ENCODE data around the gene KIT.

The KIT gene

GRCh38 chr4:54651050-54651449, 6.7 kb upstream of the KIT start:
- Histone ChIP-seq H3K27ac (ENCODE audit: low read depth, low read length) (no peak overlapping the region), H3K4me3 (ENCODE audit: insufficient read depth, low read length, poor library complexity, severe bottlenecking) (no peak overlapping the region), H3F3A (ENCODE audit: insufficient read depth) (no peaks in the 10 kb centered on the region), H4K20me1 (ENCODE audit: low read depth, low read length) (no peaks in the 10 kb centered on the region), H3K36me3 (ENCODE audit: low read length) (no peaks in the 10 kb centered on the region), H3K4me2 (ENCODE audit: low read depth, low read length, poor library complexity, severe bottlenecking) (no peak overlapping the region), H3K9me3 (ENCODE audit: insufficient read depth, low read length) (no peaks in the 10 kb centered on the region), H2AFZ (ENCODE audit: low read depth, low read length, severe bottlenecking) (no peak overlapping the region), H3K9me2 (replicated peaks; ENCODE audit: insufficient read depth, low read length) (no peaks in the 10 kb centered on the region), H3K9ac (ENCODE audit: low read length) (no peak overlapping the region), H3K27me3 (ENCODE audit: low read length) (no peaks in the 10 kb centered on the region), H3K79me2 (ENCODE audit: insufficient read depth, low read length) (no peaks in the 10 kb centered on the region)
- TF ChIP-seq CTCF (IDR thresholded peaks at IDR 0.05; ENCODE audit: insufficient read depth, low read length, poor library complexity, severe bottlenecking), result no peak
- TF ChIP-seq EZH2phosphoT487 (conservative IDR thresholded peaks at IDR 0.05; ENCODE audit: low read length), result no peak

GRCh38 chr4:54654753-54655152, 3.0 kb upstream of the KIT start:
- no peaks in the 10 kb centered on the region for H3F3A ChIP-seq (ENCODE audit: insufficient read depth)
- no peaks in the 10 kb centered on the region for H3K79me2 ChIP-seq (ENCODE audit: insufficient read depth, low read length)
- no peak overlapping the region for H3K27ac ChIP-seq (ENCODE audit: low read depth, low read length)
- H3K4me3 ChIP-seq (ENCODE audit: insufficient read depth, low read length, poor library complexity, severe bottlenecking), result no peak overlapping the region
- no peaks in the 10 kb centered on the region for H3K9me3 ChIP-seq (ENCODE audit: insufficient read depth, low read length)
- no peaks in the 10 kb centered on the region for H3K27me3 ChIP-seq (ENCODE audit: low read length)
- no peaks in the 10 kb centered on the region for H4K20me1 ChIP-seq (ENCODE audit: low read depth, low read length)
- TF ChIP-seq CTCF (IDR thresholded peaks at IDR 0.05; ENCODE audit: insufficient read depth, low read length, poor library complexity, severe bottlenecking) (no peak), EZH2phosphoT487 (conservative IDR thresholded peaks at IDR 0.05; ENCODE audit: low read length) (no peak)
- H3K36me3 ChIP-seq (ENCODE audit: low read length), result no peaks in the 10 kb centered on the region
- no peaks in the 10 kb centered on the region for H3K9me2 ChIP-seq (replicated peaks; ENCODE audit: insufficient read depth, low read length)
- no peak overlapping the region for H3K9ac ChIP-seq (ENCODE audit: low read length)
- H2AFZ ChIP-seq (ENCODE audit: low read depth, low read length, severe bottlenecking), result no peak overlapping the region
- no peak overlapping the region for H3K4me2 ChIP-seq (ENCODE audit: low read depth, low read length, poor library complexity, severe bottlenecking)

- Histone ChIP-seq H4K20me1 (ENCODE audit: low read depth, low read length) (no peaks in the 10 kb centered on the region), H3K9ac (ENCODE audit: low read length) (no peak overlapping the region), H3K27ac (ENCODE audit: low read depth, low read length) (no peak overlapping the region), H3K79me2 (ENCODE audit: insufficient read depth, low read length) (no peaks in the 10 kb centered on the region), H3K9me3 (ENCODE audit: insufficient read depth, low read length) (no peaks in the 10 kb centered on the region), H3F3A (ENCODE audit: insufficient read depth) (no peaks in the 10 kb centered on the region), H2AFZ (ENCODE audit: low read depth, low read length, severe bottlenecking) (no peak overlapping the region), H3K27me3 (ENCODE audit: low read length) (no peaks in the 10 kb centered on the region), H3K36me3 (ENCODE audit: low read length) (no peaks in the 10 kb centered on the region), H3K4me2 (ENCODE audit: low read depth, low read length, poor library complexity, severe bottlenecking) (no peak overlapping the region), H3K9me2 (replicated peaks; ENCODE audit: insufficient read depth, low read length) (no peaks in the 10 kb centered on the region), H3K4me3 (ENCODE audit: insufficient read depth, low read length, poor library complexity, severe bottlenecking) (no peak overlapping the region)
- no peak for TF ChIP-seq CTCF (IDR thresholded peaks at IDR 0.05; ENCODE audit: insufficient read depth, low read length, poor library complexity, severe bottlenecking)
- no peak for TF ChIP-seq EZH2phosphoT487 (conservative IDR thresholded peaks at IDR 0.05; ENCODE audit: low read length)
These were observed 589 bp upstream of the KIT start for GRCh38 chr4:54657185-54657550.

Measured in SU-DHL-6 (cell line).